Activated T-cell treated with anti-CD3 and anti-CD28 coated beads for 48 hours (primary cell): Measurements from ENCODE around the gene TRMT11.

Experiments
- DNase-seq: peaks from one replicate; pipeline ENCODE4 v3.0.0-alpha.2; 2020; ENCODE audit warnings: low read depth

TRMT11 gene

DNA sequence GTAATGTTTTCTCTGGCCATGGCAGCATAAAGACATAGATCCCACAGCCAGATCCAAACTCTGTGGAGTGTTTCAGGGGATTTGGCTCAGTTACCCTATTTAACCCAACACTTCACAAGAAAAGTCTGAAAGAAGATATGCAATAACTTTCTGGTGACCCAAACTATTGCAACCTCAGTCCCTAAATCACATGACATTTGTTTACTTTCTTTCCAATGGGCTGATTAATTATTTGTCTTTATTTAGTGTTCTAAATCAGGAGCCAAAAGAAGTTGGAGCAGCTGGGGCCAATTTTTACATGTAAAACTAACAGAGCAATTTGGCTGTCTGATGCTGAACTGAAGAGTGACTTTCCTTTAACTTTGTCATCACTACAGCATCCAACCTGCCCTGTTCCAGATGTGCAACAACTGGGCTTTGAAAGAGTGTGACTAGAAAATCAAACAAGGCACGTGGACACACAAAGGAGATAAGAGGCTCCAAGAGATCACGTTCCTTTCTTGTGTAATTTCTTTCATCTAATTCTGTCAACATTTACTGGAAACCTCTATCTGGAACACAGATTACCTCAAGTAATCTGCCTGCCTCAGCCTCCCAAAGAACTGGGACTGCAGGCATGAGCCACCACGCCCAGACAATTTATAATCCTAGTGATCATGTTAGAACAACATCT is 90.8 kb downstream of the TRMT11 start:
- no peak for DNase-seq

DNA sequence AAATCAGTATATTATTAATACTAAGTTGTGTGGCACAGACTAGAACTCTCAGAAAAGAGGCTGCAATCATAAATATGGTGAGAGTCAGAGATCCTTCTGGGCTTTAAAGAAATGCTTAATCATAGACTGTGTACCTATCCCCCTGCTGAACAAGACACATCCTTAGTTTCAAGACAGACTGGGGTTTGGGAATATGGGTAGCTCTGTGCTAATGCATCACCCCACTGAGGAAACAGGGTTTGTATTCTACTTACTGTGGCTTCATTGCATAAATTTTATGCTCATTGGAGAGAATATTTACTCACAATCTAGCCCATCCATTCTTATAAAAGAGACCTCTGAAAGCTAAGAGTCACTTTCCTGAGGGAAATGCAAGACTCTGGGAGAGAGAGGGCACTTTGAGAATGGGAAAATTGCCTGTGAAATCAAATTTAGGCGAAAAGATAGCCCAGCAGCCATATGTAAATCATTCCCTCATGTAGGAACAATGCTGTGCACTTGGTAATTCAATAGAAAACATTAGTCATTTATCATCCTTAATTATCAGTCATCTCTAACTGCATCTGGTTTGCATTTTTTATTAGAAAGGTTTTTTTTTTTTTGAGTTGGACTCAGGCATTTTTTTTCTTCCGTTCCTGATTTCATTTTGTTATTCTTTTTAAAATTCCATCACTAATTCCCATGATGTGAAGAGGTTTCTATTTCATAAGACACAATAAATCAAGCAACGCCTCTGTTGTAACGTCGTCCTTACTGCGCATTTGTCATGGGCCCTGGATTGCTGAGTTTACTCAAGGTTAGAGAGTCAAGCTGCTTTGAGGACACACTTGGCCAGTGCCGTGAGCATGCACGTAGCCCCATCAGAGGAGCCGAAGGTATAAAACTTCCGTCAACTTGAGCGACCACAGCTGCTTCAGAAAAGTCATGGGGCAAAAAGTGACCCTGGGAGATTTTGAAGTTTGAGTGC is 91.8 kb downstream of the TRMT11 start:
- DNase-seq: no peak

DNA sequence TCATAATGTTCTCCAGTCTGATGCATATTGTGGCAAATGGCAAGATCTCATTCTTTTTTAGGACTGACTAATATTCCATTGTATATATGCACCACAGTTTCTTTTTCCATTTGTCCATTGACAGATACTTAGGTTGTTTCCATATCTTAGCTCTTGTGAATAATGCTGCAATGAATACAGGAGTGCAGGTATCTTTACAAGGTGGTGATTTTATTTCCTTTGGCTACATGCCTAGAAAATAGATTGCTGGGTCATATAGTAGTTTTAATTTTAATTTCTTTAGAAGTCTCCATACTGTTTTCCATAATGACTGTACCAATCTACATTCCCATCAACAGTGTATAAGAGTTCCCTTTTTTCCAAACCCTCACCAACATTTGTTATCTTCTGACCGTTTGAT is 97.5 kb downstream of the TRMT11 start:
- DNase-seq: no peak

DNA sequence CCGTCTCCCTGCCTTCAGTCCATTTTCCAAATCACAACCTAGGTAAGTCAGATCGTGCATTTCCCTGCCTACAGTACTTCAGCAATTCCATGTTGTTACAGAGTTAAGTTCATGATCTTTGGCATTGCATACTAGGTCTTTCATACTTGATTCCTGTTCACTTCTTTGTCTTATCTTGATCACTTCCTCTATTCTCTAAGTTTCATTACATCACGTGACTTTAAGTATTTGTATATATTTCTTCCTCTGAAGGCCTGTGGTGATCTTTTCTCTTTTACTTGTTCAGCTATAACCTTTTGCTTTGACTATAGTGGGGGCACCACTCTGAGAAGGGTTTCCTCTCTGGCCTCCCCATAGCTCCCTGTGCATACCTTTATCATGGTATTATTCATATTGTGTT is 100.2 kb downstream of the TRMT11 start:
- no peak for DNase-seq
